Measurements from ENCODE around the gene ADAMTS13. TPM values are rescaled to one million over a fixed set of nuclear protein-coding genes. Genes with fewer than 3 reads are reported as not detected.

The ADAMTS13 gene
- total RNA-seq, 1 donor from 2014 or later = 12.9 TPM

DNA sequence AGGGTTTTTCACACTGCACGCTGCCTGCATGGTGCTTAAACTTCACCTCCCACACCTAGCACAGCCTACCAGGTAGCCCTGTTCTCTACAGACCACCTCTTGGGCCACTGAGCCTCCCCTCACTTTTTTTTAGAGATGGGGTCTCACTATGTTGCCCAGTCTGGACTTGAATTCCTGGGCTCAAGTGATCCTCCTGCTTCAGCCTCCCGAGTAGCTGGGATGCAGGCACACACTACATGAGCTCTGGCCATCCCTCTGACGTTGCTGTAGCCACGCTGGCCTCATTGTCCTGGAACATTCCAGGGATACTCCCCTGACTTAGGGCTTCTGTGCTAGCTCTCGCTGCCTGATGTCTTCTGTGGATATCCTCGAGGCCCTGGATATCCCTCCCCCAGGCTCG lies 30.4 kb downstream of the ADAMTS13 start:
- DNase-seq (ENCODE audit: extremely low spot score, unreplicated experiment) = no peak
- no peak overlapping the region for H3K27ac Mint-ChIP-seq
- H3K9me3 Mint-ChIP-seq = no peaks in the 10 kb centered on the region
- H3K4me3 Mint-ChIP-seq = no peak overlapping the region
- TF ChIP-seq, protein P1, sequence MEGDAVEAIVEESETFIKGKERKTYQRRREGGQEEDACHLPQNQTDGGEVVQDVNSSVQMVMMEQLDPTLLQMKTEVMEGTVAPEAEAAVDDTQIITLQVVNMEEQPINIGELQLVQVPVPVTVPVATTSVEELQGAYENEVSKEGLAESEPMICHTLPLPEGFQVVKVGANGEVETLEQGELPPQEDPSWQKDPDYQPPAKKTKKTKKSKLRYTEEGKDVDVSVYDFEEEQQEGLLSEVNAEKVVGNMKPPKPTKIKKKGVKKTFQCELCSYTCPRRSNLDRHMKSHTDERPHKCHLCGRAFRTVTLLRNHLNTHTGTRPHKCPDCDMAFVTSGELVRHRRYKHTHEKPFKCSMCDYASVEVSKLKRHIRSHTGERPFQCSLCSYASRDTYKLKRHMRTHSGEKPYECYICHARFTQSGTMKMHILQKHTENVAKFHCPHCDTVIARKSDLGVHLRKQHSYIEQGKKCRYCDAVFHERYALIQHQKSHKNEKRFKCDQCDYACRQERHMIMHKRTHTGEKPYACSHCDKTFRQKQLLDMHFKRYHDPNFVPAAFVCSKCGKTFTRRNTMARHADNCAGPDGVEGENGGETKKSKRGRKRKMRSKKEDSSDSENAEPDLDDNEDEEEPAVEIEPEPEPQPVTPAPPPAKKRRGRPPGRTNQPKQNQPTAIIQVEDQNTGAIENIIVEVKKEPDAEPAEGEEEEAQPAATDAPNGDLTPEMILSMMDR (conservative IDR thresholded peaks at IDR 0.05) = no peak
- no peaks in the 10 kb centered on the region for H3K27me3 Mint-ChIP-seq
- peaks cover 5% of the 10 kb centered on the region for H3K4me1 Mint-ChIP-seq (ENCODE audit: unreplicated experiment)
- H3K36me3 Mint-ChIP-seq = no peaks in the 10 kb centered on the region

DNA sequence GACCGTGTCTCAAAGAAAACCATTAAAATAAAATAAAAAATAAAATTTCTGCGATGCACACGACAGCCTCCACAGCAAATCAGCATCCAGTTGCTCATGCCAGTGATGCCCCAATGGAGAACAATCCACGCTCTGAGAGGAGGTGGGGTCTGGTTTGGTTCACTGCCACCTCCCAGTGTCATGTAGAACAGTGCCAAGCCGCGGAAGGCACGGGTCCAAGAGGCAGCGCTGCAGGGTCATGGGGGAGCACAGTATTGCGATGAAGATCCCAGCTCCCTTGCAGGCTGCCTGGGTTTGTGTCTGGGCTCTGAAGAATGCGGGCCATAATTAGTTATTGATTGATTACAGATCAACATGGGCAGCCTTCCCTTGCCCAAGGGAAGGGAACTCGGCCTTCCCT lies 31.5 kb downstream of the ADAMTS13 start:
- DNase-seq (ENCODE audit: extremely low spot score, unreplicated experiment) = no peak
- Mint-ChIP-seq H3K4me1 (ENCODE audit: unreplicated experiment) (peaks cover 5% of the 10 kb centered on the region), H3K9me3 (no peaks in the 10 kb centered on the region), H3K27me3 (no peaks in the 10 kb centered on the region), H3K27ac (no peak overlapping the region), H3K36me3 (no peaks in the 10 kb centered on the region), H3K4me3 (no peak overlapping the region)
- TF ChIP-seq, protein P1 (conservative IDR thresholded peaks at IDR 0.05) = no peak

DNA sequence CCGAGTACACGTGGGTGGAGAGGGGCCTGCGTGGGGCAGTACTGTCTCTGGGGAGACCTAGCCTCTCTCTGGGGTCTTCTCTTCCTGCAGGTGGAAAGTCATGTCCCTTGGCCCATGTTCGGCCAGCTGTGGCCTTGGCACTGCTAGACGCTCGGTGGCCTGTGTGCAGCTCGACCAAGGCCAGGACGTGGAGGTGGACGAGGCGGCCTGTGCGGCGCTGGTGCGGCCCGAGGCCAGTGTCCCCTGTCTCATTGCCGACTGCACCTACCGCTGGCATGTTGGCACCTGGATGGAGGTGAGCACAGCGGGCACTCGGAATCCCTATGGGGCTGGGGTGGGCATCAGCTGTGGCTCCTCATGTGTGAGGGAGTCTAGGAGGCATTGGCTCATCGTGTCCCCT lies 32.2 kb downstream of the ADAMTS13 start:
- TF ChIP-seq, protein P1 (conservative IDR thresholded peaks at IDR 0.05) = no peak
- Mint-ChIP-seq H3K36me3 (no peaks in the 10 kb centered on the region), H3K27me3 (no peaks in the 10 kb centered on the region), H3K4me1 (ENCODE audit: unreplicated experiment) (peaks cover 5% of the 10 kb centered on the region), H3K27ac (no peak overlapping the region), H3K4me3 (no peak overlapping the region), H3K9me3 (no peaks in the 10 kb centered on the region)
- no peak for DNase-seq (ENCODE audit: extremely low spot score, unreplicated experiment)

DNA sequence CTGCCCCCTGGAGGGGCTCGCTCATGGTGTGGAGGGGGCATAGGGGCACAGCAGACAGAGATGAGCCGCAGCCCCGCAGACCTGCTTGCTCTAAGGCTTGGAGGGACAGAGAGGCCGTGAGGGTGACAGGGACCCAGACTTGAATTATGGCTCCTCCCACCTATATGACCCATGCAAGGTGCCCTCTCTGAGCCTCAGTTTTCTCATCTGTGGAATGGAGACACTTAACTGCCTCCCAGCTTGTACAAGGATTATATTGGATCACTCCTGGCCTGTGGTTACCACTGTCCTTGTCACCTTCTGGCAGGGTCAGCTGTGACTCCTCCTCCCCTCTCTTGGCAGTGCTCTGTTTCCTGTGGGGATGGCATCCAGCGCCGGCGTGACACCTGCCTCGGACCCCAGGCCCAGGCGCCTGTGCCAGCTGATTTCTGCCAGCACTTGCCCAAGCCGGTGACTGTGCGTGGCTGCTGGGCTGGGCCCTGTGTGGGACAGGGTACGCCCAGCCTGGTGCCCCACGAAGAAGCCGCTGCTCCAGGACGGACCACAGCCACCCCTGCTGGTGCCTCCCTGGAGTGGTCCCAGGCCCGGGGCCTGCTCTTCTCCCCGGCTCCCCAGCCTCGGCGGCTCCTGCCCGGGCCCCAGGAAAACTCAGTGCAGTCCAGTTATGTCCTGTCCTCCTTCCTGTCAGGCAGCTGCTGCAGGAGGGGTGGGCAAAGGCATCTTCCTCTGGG lies 32.9 kb downstream of the ADAMTS13 start:
- no peaks in the 10 kb centered on the region for H3K27me3 Mint-ChIP-seq
- H3K27ac Mint-ChIP-seq = no peak overlapping the region
- DNase-seq (ENCODE audit: extremely low spot score, unreplicated experiment) = no peak
- H3K4me3 Mint-ChIP-seq = no peak overlapping the region
- H3K36me3 Mint-ChIP-seq = no peaks in the 10 kb centered on the region
- TF ChIP-seq, protein P1 (conservative IDR thresholded peaks at IDR 0.05) = no peak
- H3K4me1 Mint-ChIP-seq (ENCODE audit: unreplicated experiment) = peaks cover 5% of the 10 kb centered on the region
- H3K9me3 Mint-ChIP-seq = no peaks in the 10 kb centered on the region

DNA sequence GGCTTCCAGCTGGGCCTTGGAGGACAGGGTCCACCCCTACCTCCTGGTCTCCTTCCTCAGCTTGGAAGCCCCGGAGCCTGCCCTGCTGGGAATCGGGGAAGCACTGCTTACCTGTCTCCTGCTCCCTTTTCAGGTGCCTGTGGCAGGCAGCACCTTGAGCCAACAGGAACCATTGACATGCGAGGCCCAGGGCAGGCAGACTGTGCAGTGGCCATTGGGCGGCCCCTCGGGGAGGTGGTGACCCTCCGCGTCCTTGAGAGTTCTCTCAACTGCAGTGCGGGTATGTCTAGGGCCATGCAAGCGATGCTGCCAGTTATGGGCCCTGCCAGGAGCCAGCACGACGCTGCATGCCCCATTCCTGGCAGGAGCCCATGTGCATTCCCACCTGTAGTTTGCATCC lies 33.8 kb downstream of the ADAMTS13 start:
- no peaks in the 10 kb centered on the region for H3K9me3 Mint-ChIP-seq
- peaks cover 6% of the 10 kb centered on the region for H3K4me1 Mint-ChIP-seq (ENCODE audit: unreplicated experiment)
- no peak for DNase-seq (ENCODE audit: extremely low spot score, unreplicated experiment)
- H3K4me3 Mint-ChIP-seq = no peak overlapping the region
- H3K27me3 Mint-ChIP-seq = no peaks in the 10 kb centered on the region
- H3K27ac Mint-ChIP-seq = no peak overlapping the region
- no peaks in the 10 kb centered on the region for H3K36me3 Mint-ChIP-seq
- TF ChIP-seq, protein P1 (conservative IDR thresholded peaks at IDR 0.05) = no peak

Data from type B pancreatic cell (in vitro differentiated cells).